Left renal cortex interstitium (tissue), 4 donors: ENCODE measurements around the gene ZNF280A. TPM values are rescaled to one million over a fixed set of nuclear protein-coding genes. Genes with fewer than 3 reads are reported as not detected.
"Not testable (repeated sequence)": the region's sequence is repeated elsewhere in the genome, so short reads cannot be mapped to it uniquely, and the experiment has no call there.

Experiments used
- DNase-seq, 4 donors: peaks; one replicate each; pipeline ENCODE4 v3.0.0-alpha.2; 2013; ENCODE audit warnings: low read depth in 4 of 4, low spot score in 2 of 4, missing footprints in 1 of 4
- polyA plus RNA-seq, 4 donors: library from polyadenylated mRNA; unstranded; fragments of 120-200 nt; gene quantifications; one replicate each; pipeline ENCODE4 v1.2.1, GENCODE V29; 2013; ENCODE audit not compliant: insufficient read length in 4 of 4

ZNF280A gene
- polyA plus RNA-seq, 4 donors, result not detected

GRCh38 chr22:22514431-22514830, 5.6 kb downstream of the ZNF280A start:
- DNase-seq, result not testable (repeated sequence)

GRCh38 chr22:22513619-22514018, 6.5 kb downstream of the ZNF280A start:
- DNase-seq, result no peak

GRCh38 chr22:22512951-22513350, 7.1 kb downstream of the ZNF280A start:
- no peak for DNase-seq

GRCh38 chr22:22510833-22511232, 9.2 kb downstream of the ZNF280A start:
- DNase-seq, result not testable (repeated sequence)

GRCh38 chr22:22509912-22510311, 10.2 kb downstream of the ZNF280A start:
- not testable (repeated sequence) for DNase-seq

- DNase-seq, result peak; percentile 15 to 59 (median 45)
Observed at GRCh38 chr22:22508274-22509176, 11.5 kb downstream of the ZNF280A start, which contains the start of gene ZNF280B. ZNF280B (minus strand) TSS chr22:22508742; CDS start chr22:22489398, 19,344 bp downstream.

- peak in 1 of 4 donors; percentile 11 for DNase-seq
Observed at GRCh38 chr22:22507743-22508273, 12.3 kb downstream of the ZNF280A start.

GRCh38 chr22:22506736-22507135, 13.3 kb downstream of the ZNF280A start:
- no peak for DNase-seq

- no peak for DNase-seq
Observed at GRCh38 chr22:22498267-22498666, 21.8 kb downstream of the ZNF280A start.

- DNase-seq, result not testable (repeated sequence)
Observed at GRCh38 chr22:22491589-22491988, 28.5 kb downstream of the ZNF280A start.

GRCh38 chr22:22488736-22489135, 31.3 kb downstream of the ZNF280A start:
- no peak for DNase-seq

GRCh38 chr22:22487869-22488597, 32.0 kb downstream of the ZNF280A start:
- DNase-seq, result no peak

- no peak for DNase-seq
Observed at GRCh38 chr22:22487059-22487458, 33.0 kb downstream of the ZNF280A start.

- DNase-seq, result no peak
Observed at GRCh38 chr22:22486132-22486899, 33.8 kb downstream of the ZNF280A start.

GRCh38 chr22:22485524-22485923, 34.5 kb downstream of the ZNF280A start:
- no peak for DNase-seq

- no peak for DNase-seq
Observed at GRCh38 chr22:22484023-22484422, 36.0 kb downstream of the ZNF280A start.

- DNase-seq, result no peak
Observed at GRCh38 chr22:22480940-22481339, 39.1 kb downstream of the ZNF280A start.

GRCh38 chr22:22479999-22480532, 40.0 kb downstream of the ZNF280A start:
- DNase-seq, result no peak

GRCh38 chr22:22479116-22479515, 41.0 kb downstream of the ZNF280A start:
- no peak for DNase-seq

- no peak for DNase-seq
Observed at GRCh38 chr22:22478470-22478869, 41.6 kb downstream of the ZNF280A start.
